DMS153 treated with DMSO at 0.1 percent for 48 hours (cell line): ENCODE data around the gene NT5E.
A peak's percentile ranks its signal among the peaks of the same experiment; 100 is the strongest.
"Not testable (repeated sequence)": the region's sequence is repeated elsewhere in the genome, so short reads cannot be mapped to it uniquely, and the experiment has no call there.

ENCODE experiments used
- DNase-seq: peaks from one replicate; lab custom pipeline; 2025; ENCODE audit not compliant: unreplicated experiment; lab: John Stamatoyannopoulos, UW

Gene NT5E

GRCh38 chr6:85484948-85485347 is 35.1 kb downstream of the NT5E start:
- no peak for DNase-seq

GRCh38 chr6:85490516-85491248 is 40.8 kb downstream of the NT5E start:
- DNase-seq, result no peak

DNA sequence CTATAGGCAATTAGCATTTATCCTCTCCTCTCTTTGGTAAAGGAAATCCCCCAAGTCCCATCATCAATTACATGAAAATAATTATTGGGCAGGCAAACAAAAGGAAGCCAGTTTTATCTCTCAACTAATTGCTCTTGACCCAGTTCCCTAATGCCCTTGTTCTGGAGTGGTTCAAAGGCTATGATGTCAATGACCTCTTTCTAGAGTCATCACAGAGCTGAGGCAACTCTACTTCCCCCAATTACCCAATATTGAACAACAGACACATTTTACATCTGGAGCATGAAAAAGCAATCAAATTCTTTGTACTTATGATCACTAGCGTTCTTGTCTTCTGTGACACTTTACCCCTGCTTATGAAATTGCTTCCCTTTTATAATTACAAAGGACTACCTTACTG is 43.5 kb downstream of the NT5E start:
- no peak for DNase-seq

GRCh38 chr6:85494547-85495536 is 45.0 kb downstream of the NT5E start:
- DNase-seq, result no peak

- no peak for DNase-seq
Observed at GRCh38 chr6:85496009-85496579, 46.2 kb downstream of the NT5E start.

GRCh38 chr6:85496856-85497255 is 47.0 kb downstream of the NT5E start:
- DNase-seq, result no peak

GRCh38 chr6:85498596-85499258 is 48.8 kb downstream of the NT5E start:
- DNase-seq, result peak; percentile 38

- no peak for DNase-seq
Observed at GRCh38 chr6:85506441-85507093, 56.7 kb downstream of the NT5E start.

DNA sequence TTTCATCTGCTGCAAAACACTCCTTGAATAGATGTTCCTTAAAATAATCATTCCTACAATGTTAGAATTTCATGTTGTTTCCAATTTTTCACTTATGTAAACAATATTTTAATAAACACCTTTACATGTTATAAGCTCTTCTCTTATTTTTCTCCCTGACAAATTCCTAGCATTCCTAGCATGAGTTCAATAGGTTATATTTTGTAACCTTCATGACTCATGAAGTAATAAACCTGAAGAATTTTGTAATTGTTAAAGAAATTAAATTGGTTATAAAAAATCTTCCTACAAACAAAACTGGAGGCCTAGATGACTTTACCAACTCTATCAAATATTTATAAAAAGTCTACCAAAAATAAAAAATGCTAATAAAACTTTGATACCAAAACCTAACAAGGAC is 66.3 kb downstream of the NT5E start:
- DNase-seq, result no peak

GRCh38 chr6:85524281-85524680 is 74.4 kb downstream of the NT5E start:
- DNase-seq, result not testable (repeated sequence)

DNA sequence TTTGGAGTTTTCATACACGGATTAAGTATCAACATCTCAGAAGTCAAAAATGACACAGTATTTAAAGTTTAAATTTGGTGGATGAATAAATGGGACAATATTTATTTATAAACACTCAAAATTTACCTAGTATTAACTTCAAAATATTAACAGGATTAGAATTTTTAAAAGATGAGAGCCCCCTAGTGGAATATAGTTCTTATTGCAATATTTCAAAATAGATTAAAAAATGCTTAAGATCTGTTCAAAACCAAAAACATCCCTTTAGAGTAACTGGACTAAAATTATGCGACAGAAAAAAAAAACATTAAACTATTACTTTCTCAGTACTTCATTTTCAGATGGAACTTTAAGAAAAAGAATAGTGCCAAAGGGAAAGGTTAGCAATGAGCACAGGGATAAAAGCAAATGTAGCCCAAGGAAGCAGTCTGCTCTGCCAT is 87.2 kb downstream of the NT5E start:
- DNase-seq, result no peak

- DNase-seq, result no peak
Observed at GRCh38 chr6:85544776-85545175, 94.9 kb downstream of the NT5E start.
